ENCODE results near the gene SLC8A1.

Gene SLC8A1

DNA sequence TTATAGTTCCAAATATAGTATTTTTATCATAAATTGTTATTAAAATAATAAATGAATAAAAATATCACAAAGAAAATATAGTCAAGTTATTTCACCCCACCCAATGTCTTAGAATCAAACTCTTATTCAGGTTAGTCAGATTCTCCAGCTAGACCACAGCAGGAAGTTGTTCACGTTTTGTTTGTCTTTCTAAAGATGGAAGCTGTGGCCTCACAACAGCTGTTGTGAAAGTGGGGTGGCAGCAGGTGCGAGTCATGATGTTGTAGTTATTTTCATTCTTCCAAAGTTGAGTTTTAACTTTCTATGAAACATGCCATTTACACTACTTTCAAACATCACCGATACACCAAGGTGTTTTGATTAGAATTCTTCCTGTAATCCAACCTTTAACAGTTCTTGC lies 272.9 kb downstream of the SLC8A1 start:
- no peak for DNase-seq

DNA sequence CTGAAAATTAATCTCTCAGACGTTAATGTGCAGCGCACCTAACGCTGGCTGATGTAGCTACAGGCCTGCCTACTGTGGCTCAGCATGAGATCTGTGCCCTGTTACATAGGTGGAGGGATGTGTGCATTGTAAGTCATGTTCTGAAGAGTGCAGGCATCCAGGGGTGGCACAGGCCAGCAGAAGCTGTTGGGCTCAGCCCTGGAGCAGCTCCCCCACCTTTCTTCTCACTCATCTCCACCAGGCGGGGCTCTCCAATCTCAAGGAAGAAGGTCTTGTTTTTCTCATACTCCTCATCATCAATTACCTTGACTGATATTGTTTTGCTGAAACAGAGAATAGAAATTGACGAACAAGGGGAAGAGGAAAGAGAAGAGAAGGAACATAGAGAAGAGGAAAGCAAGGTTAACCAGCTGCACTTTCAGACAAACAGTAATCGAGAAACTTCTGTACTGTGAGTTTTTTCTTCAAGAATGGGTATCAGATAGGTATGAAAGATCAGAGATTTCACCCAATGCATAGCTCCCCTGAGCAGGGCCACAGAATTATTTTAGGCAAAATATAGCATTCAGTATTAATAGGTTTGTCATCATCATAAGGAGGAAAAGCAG lies 273.6 kb downstream of the SLC8A1 start:
- DNase-seq = no peak

DNA sequence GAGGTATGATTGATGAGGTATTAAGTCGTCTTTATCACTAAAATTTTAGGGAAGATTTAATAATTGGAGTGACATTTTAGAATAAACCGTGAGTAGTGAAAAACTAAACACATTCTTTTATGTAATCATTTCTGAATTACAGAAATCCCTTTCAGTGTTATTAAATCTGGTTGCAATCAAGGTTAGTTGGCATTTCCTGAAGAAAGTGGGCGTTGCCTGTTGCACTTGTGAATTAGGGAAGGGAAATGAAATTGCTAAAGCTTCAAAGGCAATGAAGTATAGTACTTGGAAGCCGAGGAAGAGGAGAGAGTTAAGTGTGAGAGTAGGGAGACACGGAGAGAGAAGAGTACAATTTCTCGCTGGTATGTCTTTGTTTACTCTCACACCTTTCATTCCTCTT lies 274.5 kb downstream of the SLC8A1 start:
- DNase-seq = no peak

DNA sequence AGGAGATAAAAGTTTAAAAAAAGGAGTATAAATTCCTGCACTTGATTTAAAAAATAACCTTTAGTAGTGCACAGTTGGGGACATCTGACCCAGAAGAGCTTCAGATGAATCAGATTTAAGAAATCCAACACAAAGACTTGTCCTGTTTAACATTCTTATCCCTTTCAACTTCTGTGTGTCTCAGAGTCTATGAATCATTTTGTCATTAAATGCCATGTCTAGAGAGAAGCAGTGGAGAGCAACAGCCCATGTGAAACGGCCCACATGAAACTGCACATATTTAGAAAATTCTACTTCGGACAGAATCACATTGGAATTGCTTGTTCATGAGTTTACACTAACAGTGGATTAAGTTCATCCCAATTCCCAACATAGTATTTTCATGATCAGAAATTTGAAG lies 278.6 kb downstream of the SLC8A1 start:
- DNase-seq = no peak

DNA sequence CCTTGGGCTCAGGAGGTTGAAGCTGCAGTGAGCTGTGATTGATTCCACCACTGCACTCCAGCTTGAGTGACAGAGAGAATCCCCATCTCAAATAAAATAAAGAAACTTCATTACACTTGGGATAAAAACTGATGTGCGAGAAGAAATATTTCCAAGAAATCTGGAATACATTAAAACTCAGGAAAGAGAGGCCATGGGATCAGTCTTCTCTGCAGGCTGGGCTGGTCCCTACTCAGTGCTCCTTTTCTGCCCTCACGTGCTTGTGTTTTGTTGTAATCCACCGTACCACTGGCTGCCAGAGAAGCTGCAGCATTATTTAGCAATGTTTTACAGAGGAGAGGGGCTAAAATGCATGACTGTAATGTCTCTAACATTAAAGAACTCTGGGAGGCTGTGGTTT lies 282.0 kb downstream of the SLC8A1 start:
- DNase-seq = no peak

DNA sequence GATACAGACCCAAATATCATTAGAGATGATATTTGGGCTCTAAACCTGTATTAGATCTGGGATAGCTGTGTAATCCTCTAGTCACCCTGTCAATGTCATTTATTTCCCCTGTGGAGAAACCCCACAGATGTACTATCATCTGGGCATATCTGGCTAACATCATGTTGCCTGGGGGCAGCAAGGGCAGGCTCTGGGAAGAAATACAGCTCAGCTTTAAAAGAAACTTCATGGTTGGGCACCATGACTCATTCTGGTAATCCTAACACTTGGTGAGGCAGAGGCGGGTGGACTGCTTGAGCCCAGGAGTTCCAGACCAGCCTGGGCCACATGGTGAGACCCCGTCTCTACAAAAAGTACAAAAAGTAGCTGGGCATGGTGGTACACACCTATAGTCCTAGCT lies 282.5 kb downstream of the SLC8A1 start:
- no peak for DNase-seq

DNA sequence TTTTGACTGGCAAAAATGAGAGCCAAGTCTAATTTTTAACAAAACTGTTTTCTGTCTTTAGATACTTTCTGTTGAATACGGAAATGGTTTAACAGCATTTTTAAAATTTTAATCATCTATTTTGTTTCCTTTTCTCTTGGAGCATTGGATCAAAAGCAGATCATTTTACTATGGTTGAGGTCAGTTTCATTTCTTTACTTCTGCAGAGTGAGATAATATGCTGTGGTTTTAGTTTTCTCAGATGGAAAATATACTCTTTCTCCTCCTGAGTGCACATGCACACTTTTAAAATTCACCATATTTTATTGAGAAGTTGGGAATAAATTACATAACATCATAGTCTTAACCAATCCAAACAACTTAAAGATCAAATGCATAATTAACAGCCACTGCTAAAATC lies 283.3 kb downstream of the SLC8A1 start:
- no peak for DNase-seq

DNA sequence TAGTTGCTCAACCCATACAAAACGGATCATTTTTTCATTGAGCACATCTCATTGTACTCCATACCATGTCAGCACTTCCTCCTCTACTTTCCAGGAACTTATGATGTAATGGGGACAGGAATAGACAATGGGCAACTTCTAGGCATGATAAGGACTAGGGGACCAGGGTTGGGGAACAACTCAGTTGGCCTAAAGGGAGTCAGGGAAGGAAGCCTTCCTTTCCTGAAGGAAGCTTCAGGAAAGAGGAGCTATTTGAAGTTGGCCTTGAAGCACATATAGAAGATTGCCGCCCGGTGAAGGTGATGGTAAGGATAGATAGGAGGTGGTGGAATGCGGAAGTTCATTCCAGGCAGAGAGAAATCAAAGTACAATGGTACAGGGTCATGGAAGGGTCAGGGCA lies 283.9 kb downstream of the SLC8A1 start:
- no peak for DNase-seq

DNA sequence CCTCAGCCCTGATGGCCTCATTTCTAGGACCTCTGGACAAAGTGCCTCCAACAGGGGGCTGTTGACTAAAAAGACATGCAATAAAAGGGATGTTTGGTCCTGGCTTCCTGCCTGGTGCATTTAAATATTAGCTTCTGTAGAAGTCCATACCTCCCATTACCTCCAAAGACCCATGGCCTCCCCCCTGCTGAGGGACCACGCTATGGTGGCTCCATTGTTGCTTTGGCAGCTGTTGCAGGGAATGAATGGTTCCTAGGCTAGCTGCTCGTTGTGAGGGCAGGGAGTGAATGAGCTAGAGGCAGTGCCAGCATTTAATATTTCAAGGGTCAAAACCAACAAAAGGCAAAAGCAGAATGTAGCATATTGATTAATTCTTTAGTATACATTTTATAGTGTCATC lies 285.9 kb downstream of the SLC8A1 start:
- no peak for DNase-seq

DNA sequence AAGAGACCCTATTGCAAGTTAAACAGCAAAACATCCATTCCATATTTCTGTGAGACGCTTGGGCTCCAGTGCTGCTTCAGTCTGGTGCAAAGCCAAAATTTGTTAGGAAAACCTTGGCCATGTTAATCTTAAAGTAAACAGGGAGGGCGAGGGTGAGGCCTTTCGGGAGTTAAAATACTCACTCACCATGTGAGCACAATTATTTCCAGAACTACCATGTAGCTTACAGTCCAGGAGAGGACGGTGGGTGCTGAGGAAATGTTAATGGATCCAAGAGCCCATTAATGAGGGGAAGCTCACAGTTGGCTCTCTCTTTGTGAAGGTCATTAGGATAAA lies 286.4 kb downstream of the SLC8A1 start:
- DNase-seq = no peak

DNA sequence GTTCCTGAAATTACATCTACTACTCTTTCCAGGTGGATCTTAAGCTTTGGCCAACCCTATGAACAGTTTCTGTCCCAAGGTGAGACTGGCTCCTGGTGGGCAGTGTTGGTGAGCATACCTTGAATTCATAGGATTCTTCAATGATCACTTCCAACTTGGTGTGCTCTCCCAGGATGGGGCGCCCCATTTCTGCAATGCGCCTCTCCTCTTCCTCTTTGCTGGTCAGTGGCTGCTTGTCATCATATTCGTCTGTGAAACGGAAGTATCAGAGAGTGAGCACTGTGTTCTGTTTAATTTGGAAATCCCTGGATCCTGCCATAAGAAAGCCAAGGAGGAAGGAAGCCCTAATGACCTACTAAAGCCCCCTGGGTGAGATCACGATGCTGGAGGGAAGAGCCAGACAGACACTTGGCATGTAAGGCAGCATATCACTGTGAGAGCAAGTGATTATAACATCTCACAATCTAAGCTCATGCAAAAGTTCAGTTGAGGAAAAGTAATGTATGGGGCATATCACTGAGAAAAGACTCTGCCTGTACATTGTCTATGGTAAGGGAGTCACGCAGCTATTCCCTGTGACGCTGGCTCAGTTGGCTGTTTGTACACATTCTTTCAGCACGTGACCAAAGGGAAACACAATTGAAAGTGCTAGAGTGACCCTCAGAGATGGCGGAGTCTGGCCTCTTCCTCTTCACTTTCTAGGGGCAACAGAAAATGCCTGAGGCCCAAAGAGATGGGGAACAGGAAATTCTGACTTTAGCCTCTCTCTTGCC lies 287.0 kb downstream of the SLC8A1 start:
- no peak for DNase-seq

DNA sequence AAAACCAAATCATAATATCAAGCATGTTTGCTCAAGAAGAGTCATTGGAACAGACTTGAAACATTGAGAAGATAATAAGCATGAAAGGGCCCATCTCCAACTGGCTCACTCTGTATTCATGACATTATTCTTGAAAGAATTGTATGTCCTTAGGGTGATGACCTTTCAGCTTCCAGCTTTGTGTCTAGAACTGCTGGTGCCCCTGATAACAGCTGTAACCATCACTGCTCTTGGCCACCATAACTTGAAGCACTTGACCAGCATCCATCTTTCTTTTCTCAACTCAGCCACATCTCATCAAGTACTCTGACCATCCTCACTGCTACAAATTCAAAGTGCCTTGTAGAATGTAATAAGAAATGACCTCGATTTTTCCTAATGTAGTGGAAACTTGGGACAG lies 289.9 kb downstream of the SLC8A1 start:
- DNase-seq = no peak

DNA sequence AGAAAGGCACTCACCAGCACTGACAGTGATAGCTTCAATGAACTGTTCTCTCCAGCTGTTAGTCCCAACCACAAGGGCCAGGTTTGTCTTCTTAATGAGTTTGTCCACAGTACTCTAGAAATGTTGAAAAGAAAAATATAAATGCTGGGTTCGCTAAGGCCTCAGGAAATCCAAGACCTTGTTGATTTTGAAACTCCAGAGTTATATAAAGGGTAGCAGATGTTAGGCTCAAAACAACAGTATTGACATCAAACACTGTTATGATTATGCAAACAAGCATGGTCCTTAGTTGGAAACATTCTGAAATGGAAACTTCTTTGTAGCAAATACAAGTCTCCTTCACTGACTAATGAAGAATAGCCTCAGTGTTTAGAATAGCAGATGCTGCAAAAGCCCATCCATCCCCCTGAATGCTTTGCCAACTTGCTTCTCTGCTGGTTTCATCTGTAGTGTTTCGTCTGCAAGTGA lies 291.1 kb downstream of the SLC8A1 start:
- DNase-seq = no peak

DNA sequence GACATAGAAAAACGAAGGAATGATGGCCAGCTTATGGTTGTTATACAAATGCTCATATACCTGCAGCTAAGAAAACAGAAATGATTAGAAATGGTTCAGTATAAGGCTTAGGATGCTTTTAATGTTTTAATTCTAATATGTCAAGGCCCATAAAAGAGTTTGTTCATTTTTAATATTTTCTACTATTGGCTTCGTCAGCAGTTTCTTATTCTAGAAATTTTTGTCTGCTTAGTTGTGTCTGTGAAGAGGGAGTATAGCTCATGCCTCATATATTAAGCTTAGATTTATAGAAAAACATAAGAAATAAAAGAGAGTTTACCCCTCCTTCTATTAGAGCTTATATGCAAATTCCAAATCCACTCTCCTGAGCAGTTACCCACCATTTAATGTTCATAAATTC lies 292.6 kb downstream of the SLC8A1 start:
- DNase-seq = no peak

DNA sequence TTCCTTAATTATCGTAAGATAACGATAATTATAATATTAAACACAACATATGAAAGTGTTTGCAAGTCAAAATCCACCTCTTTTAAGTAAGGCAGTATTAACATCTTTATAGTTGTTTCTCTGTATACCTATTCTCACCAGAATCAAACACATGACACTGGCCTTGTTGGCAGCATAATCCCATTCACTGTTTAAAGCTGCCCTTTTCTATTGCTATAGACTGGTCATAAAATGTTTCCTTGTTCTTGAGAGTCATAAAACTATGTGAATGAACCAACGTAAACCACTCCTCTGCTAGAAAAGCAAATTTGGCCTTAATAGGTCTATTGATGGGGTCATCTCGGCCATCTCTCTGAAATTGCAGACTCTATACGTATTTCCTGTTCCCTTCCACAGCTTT lies 293.1 kb downstream of the SLC8A1 start:
- DNase-seq = no peak

DNA sequence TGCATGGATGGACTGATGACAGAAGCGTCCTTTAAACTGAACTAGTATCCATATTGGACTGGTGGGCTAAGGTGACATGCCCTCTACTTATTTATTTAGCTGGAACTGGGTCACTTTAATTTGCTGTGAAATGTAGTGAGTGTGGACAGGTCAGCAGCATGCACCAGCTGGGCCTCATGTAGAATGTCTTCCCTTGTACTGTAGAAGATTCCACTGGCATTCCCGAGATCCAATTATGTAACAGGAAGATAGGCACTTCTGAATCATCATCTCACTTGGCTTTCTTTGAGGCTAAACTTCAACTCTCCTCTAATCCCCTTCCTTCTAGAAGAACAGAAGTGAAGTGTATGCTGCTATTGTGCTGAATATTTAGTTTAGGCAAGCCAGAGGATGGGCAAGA lies 296.2 kb downstream of the SLC8A1 start:
- DNase-seq = no peak

DNA sequence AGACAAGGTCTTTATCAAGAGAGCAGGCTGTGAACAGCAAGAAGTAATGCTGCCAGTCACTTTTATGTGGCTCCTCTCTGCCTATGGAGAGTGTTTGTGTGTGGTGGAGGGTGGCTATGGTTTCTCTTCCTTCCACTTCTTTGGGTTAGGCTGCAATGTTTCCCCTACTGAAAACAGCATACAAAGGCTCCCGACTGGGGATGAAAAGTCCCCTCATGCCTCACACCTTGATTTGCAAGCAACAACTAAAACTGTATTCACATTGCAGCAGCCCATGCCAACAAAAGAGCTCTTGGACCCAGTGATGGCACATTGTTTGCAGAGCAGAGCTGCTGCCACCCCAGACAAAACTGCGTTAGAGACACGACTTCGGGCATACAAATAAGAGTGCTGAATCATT lies 301.6 kb downstream of the SLC8A1 start:
- no peak for DNase-seq

DNA sequence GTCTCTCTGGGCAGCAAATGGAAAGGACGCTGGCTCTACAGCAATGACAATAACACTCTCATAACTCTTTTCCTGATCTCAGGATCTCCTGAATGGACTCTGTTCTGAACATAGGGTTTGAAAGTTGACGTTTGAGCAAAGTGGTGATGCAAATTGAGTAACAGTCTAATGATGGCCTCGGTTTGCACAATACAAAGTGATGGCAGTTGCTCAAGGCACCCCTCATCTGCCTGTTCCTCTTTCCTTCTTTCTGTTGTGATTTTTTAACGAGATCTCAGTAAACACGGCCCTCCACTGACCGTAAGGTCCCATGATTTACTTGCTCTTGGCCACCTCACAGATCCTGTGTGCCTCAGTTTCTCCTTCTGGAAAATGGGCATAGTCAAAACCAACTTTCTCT lies 303.6 kb downstream of the SLC8A1 start:
- DNase-seq = no peak

DNA sequence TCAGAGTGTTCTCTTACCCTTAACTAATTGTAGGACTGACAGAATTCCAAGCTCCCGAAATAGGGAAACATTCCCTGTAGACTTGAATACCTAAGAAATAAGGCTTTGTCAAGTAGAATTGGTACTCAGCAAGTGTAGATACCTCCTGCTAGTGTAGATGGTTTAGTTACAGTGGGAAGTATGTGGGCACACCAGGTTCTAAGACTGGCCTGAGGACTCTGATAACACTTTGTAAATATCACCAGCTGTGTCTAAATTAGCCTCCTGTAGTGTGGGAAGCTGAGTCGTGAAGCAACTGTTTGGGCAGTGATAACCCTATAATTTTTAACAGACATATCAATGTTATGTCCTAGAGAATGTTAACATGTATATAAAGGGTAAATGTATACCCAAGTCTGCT lies 304.5 kb downstream of the SLC8A1 start:
- no peak for DNase-seq

DNA sequence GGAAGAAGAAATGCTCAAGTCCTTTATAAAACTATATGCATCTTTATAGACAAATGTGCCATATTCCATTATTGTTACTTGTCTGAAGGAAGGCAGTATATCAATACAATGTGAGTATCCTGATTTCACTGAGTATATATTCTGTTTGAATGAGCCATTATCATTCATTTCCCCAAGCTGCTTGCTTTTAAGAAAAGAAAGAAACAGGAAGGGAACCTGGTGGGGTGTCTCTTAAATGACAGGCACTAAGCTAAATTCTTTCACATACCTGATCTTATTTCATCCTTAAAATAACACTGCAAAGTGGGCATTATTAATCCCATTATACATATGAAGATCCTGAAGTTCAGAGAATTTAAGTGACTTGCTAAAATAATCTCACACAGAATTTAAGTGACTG lies 307.9 kb downstream of the SLC8A1 start:
- DNase-seq = no peak

DNA sequence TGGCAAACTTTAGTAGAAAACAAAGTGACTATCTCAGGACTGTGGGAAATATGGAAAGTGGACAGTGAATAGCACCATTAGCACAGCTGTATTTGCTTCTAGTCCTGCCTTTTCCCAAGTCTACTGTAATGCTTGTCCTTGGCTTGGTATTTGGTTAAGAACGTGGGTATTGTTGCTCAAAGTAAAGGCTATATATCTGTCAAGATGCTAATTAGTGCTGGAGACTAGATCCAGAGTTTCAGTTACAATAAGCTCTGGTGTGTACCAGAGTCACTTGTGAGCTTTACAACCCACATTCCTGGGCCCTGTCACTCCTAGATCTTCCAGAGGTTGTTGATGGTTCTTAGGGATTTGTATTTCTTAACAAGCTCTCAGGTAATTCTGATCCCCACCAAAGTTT lies 313.6 kb downstream of the SLC8A1 start:
- DNase-seq = no peak

DNA sequence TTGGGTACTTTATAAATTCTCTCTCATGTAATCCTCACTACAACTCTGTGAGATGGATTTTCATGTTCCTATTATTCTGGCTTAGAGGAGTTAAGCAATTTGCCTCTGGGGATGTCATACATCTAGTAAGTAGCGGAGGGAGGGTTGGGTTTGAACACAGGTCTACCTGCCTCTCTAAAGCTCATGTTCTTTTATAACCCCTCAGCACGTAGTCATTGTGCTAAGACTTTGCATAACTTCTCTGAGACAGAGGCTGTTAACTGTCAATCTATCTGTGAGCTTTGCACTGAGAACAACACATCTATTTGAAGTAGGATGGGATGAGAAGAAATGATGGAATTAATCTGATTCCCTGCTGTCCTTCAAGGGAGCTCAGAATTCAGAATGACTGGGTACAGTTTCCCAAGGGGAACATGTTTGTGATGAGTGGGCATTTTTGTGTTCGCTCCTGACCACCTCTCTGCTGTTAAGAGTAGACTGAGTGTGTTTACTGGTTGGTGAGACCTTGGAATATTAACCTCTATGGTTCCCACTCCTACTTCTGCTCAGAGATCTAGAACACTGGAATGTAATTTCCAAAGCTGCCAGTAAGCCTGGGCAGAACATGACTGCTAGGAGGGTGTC lies 320.7 kb downstream of the SLC8A1 start:
- DNase-seq = no peak

DNA sequence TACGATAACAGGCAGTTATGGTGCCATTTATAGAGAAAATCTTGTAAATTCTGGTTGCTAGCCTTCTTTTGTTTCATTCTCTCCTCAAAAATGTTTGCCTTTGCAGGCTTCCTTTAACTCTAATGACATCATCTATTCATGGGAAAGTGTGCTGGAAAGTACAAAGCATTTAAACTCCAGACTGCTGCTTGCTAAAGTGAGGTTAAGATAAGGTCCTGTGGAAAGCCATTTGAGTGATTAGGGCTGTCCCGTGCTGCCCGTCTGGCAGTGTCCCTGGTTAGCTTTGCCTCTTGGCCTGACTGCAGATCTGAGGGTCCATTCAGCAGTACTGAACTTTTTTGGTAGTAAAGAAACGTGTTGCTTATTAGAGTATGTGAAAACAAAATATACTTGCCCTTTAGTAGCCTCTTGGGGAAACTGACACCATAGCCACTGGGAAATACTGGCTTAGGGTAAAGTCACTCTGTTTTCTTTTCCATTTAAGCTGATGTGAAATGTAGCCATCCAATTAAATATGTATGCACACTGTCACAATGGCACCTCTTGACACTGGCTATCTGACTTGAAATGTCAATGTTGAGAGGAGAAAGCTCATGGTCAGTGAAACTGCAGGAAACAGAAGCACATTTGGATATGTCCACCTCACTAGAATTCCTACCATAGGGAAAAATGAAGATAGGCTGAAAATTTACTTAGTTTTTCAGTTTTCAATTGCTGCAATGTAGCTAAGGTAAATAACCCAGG lies 321.5 kb downstream of the SLC8A1 start:
- no peak for DNase-seq

DNA sequence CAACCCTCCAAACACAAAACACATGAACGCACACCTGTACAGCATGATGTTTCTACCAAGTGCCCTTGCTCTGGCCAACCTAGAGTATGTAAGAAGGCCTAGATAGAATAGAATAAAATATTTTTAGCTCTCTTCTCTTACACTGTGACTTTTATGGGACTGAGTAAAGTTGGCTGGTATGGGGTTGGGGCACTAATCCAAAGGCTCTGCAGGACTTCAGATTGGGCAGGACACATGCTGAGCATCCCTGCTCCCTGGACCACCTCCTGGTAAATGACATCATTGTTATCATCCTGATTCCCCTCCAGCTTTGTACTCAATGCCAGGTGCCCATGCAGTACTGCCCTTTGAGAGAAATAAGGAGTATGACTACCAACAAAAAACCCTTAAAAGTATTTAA lies 322.2 kb downstream of the SLC8A1 start:
- DNase-seq = no peak

Measured in central memory CD4-positive, alpha-beta T cell (primary cell).